GM23248 (cell line): ENCODE measurements around the gene SUPT3H. TPM values are rescaled to one million over a fixed set of nuclear protein-coding genes. Genes with fewer than 3 reads are reported as not detected.

Experiments used
- DNase-seq: peaks from one replicate; pipeline ENCODE4 v3.0.0-alpha.2; 2015
- H2AFZ ChIP-seq: fragments of 200-600 bp; sonication (generic); 2 replicates; pipeline ENCODE4 v1.6.1; 2016; ENCODE audit warnings: antibody characterized with exemption
- H3F3A ChIP-seq: fragments of 200-600 bp; sonication (generic); 2 replicates; pipeline ENCODE4 v1.6.1; 2016; ENCODE audit warnings: mild to moderate bottlenecking, antibody characterized with exemption, mixed run types; ENCODE audit not compliant: insufficient read depth
- H3K27ac ChIP-seq: fragments of 200-600 bp; sonication (generic); 2 replicates; pipeline ENCODE4 v1.5.1; 2016; ENCODE audit warnings: mild to moderate bottlenecking
- H3K27me3 ChIP-seq: fragments of 200-600 bp; sonication (generic); replicated peaks from 2 replicates; pipeline ENCODE4 v1.6.1; 2016; ENCODE audit warnings: mild to moderate bottlenecking; ENCODE audit not compliant: insufficient read depth
- H3K36me3 ChIP-seq: fragments of 200-600 bp; sonication (generic); 2 replicates; pipeline ENCODE4 v1.6.1; 2016; ENCODE audit warnings: low read depth, mild to moderate bottlenecking
- H3K4me1 ChIP-seq: fragments of 200-600 bp; sonication (generic); 2 replicates; pipeline ENCODE4 v1.6.1; 2016; ENCODE audit warnings: mild to moderate bottlenecking; ENCODE audit not compliant: insufficient read depth
- H3K4me2 ChIP-seq: fragments of 200-600 bp; sonication (generic); one replicate; pipeline ENCODE4 v1.6.1; 2016; ENCODE audit warnings: mild to moderate bottlenecking; ENCODE audit not compliant: unreplicated experiment
- H3K4me3 ChIP-seq: fragments of 200-600 bp; sonication (generic); 2 replicates; pipeline ENCODE4 v1.5.1; 2016; ENCODE audit warnings: mild to moderate bottlenecking
- H3K79me2 ChIP-seq: fragments of 200-600 bp; sonication (generic); 2 replicates; pipeline ENCODE4 v1.6.1; 2016; ENCODE audit warnings: mild to moderate bottlenecking; ENCODE audit not compliant: insufficient read depth
- H3K9ac ChIP-seq: fragments of 200-600 bp; sonication (generic); 2 replicates; pipeline ENCODE4 v1.6.1; 2016; ENCODE audit warnings: mild to moderate bottlenecking
- H3K9me2 ChIP-seq: fragments of 200-600 bp; sonication (generic); 2 replicates; pipeline ENCODE4 v1.6.1; 2016; ENCODE audit warnings: mixed run types, mild to moderate bottlenecking, moderate library complexity; ENCODE audit not compliant: insufficient read depth
- H3K9me3 ChIP-seq: fragments of 200-600 bp; sonication (generic); one replicate; pipeline ENCODE4 v1.6.1; 2017; ENCODE audit warnings: low read depth
- H4K20me1 ChIP-seq: fragments of 200-600 bp; sonication (generic); 2 replicates; pipeline ENCODE4 v1.6.0; 2016; ENCODE audit not compliant: insufficient read depth
- EZH2 ChIP-seq: fragments of 200-600 bp; sonication (generic); IDR thresholded peaks from 2 replicates; pipeline ENCODE4 v1.6.1; 2018; ENCODE audit warnings: antibody characterized with exemption, mild to moderate bottlenecking; ENCODE audit not compliant: insufficient read depth, poor library complexity, severe bottlenecking
- EZH2phosphoT487 ChIP-seq: fragments of 200-600 bp; sonication (generic); IDR thresholded peaks from 2 replicates; pipeline ENCODE4 v1.6.1; 2018; ENCODE audit warnings: antibody characterized with exemption, moderate library complexity, mild to moderate bottlenecking, low read depth; ENCODE audit not compliant: insufficient read depth
- WGBS, 2 experiments: methylation state at CpG; one replicate each; pipeline ENCODE4 v1.1.6; 2015 to 2017; ENCODE audit warnings: low lambda C conversion rate in 2 of 2, low coverage in 1 of 2; ENCODE audit errors: missing lambda C conversion rate in 2 of 2; 5-methylcytosine and 5-hydroxymethylcytosine counted together
- in situ Hi-C: fragments of 300-500 bp; cut with MboI; formaldehyde crosslinking; loops from 2 replicates; pipeline ENCODE4 v1.15.0; 2020
- polyA plus RNA-seq: library from polyadenylated mRNA; unstranded; fragments of >200 nt; fragmentation: Nextera tagmentation; extraction: Ambion mirVana; gene quantifications from 2 replicates; pipeline ENCODE4 v1.2.1, GENCODE V29; 2016
- total RNA-seq: library from RNA; depleted of rRNA; stranded (reverse); fragments of >200 nt; shearing (Covaris generic); gene quantifications from 2 replicates; pipeline ENCODE4 v1.2.3, GENCODE V29; 2014

SUPT3H gene
- total and polyA plus RNA-seq, 2 experiments from 2014 or later: 9.3 to 12.4 TPM

- Histone ChIP-seq H4K20me1 (no peaks in the 10 kb centered on the region), H3K27me3 (no peaks in the 10 kb centered on the region), H3K9me2 (no peaks in the 10 kb centered on the region), H3K79me2 (no peaks in the 10 kb centered on the region), H3K4me3 (no peak overlapping the region), H3K4me1 (no peaks in the 10 kb centered on the region), H3K27ac (no peak overlapping the region), H3K9ac (no peak overlapping the region), H3K36me3 (no peaks in the 10 kb centered on the region), H2AFZ (no peak overlapping the region), H3K9me3 (no peaks in the 10 kb centered on the region), H3K4me2 (no peak overlapping the region), H3F3A (no peaks in the 10 kb centered on the region)
- in situ Hi-C loops: no loop called here
- DNase-seq: no peak
- TF ChIP-seq EZH2: no peak
- no peak for TF ChIP-seq EZH2phosphoT487
- WGBS, 2 experiments: 82 to 84% methylated on average over 7 of the region's 7 CpGs
Measured at GRCh38 chr6:45175272-45175671, 202.5 kb downstream of the SUPT3H start.

DNA sequence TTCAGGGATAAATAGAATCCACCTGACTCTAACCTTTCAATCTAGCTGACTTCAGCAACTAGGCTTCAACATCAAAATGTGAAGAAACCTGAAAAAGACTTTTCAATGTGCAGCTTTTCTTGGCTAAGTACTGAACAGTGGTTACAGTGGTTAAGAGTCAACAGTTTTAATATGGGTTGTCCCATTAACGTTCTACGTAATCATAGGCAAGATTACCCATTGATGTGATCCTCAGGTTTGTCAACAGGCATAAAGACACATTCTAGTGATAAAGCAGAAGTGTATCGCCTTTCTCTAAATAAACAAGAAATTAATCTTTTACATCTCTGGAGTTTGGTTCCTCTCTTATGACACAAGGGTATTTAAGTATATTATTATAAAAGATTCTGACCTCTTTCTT, 203.7 kb downstream of the SUPT3H start:
- Histone ChIP-seq H3K9me2 (no peaks in the 10 kb centered on the region), H3K79me2 (no peaks in the 10 kb centered on the region), H3K27me3 (no peaks in the 10 kb centered on the region), H2AFZ (no peak overlapping the region), H3K4me1 (no peaks in the 10 kb centered on the region), H3K36me3 (no peaks in the 10 kb centered on the region), H3K9ac (no peak overlapping the region), H4K20me1 (no peaks in the 10 kb centered on the region), H3F3A (no peaks in the 10 kb centered on the region), H3K4me3 (no peak overlapping the region), H3K9me3 (no peaks in the 10 kb centered on the region), H3K27ac (no peak overlapping the region), H3K4me2 (no peak overlapping the region)
- in situ Hi-C loops: no loop called here
- WGBS, 2 experiments: 91 to 93% methylated on average over 3 of the region's 3 CpGs
- DNase-seq: no peak
- TF ChIP-seq EZH2phosphoT487: no peak

DNA sequence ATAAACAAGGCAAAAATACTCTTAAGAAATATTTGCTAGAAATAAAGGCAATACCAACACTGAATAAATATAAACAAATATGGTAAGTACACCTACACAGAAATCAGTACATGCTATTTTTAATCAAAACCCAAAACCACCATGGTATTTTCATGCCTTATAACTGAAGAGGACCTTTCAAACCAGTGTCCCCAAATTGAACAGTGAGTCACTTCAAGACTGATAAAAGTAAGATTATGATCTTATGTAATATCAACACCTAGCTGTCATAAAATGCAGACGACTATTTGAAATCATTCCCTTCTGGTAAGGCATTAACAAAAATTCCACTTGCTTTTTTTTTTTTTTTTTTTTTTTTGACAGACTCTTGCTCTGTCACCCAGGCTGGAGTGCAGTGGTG, 206.4 kb downstream of the SUPT3H start:
- H3K4me1 ChIP-seq: no peaks in the 10 kb centered on the region
- no peaks in the 10 kb centered on the region for H4K20me1 ChIP-seq
- no peaks in the 10 kb centered on the region for H3K36me3 ChIP-seq
- H2AFZ ChIP-seq: no peak overlapping the region
- H3K79me2 ChIP-seq: no peaks in the 10 kb centered on the region
- TF ChIP-seq EZH2: no peak
- TF ChIP-seq EZH2phosphoT487: no peak
- no peaks in the 10 kb centered on the region for H3K9me3 ChIP-seq
- WGBS, 2 experiments: 7 to 33% methylated on average over 1 of the region's 1 CpG
- H3K4me2 ChIP-seq: no peak overlapping the region
- H3K9me2 ChIP-seq: no peaks in the 10 kb centered on the region
- no peak overlapping the region for H3K9ac ChIP-seq
- no peaks in the 10 kb centered on the region for H3K27me3 ChIP-seq
- no peak overlapping the region for H3K4me3 ChIP-seq
- no peak overlapping the region for H3K27ac ChIP-seq
- in situ Hi-C loops: no loop called here
- no peak for DNase-seq
- no peaks in the 10 kb centered on the region for H3F3A ChIP-seq

GRCh38 chr6:45170309-45170708, 207.4 kb downstream of the SUPT3H start:
- Histone ChIP-seq H3K27ac (no peak overlapping the region), H3K27me3 (no peaks in the 10 kb centered on the region), H3K4me3 (no peak overlapping the region), H3K36me3 (no peaks in the 10 kb centered on the region), H4K20me1 (no peaks in the 10 kb centered on the region), H3F3A (no peaks in the 10 kb centered on the region), H3K79me2 (no peaks in the 10 kb centered on the region), H3K4me1 (no peaks in the 10 kb centered on the region), H2AFZ (no peak overlapping the region), H3K4me2 (no peak overlapping the region), H3K9me2 (no peaks in the 10 kb centered on the region), H3K9ac (no peak overlapping the region), H3K9me3 (no peaks in the 10 kb centered on the region)
- TF ChIP-seq EZH2phosphoT487 (no peak), EZH2 (no peak)
- WGBS, 2 experiments: 96 to 97% methylated on average over 2 of the region's 2 CpGs
- no peak for DNase-seq
- in situ Hi-C loops: no loop called here

- Histone ChIP-seq H3K36me3 (no peaks in the 10 kb centered on the region), H3F3A (no peaks in the 10 kb centered on the region), H3K4me2 (no peak overlapping the region), H3K79me2 (no peaks in the 10 kb centered on the region), H3K4me1 (no peaks in the 10 kb centered on the region), H3K9me3 (no peaks in the 10 kb centered on the region), H3K9me2 (no peaks in the 10 kb centered on the region), H3K9ac (no peak overlapping the region), H3K27ac (no peak overlapping the region), H3K27me3 (no peaks in the 10 kb centered on the region), H2AFZ (no peak overlapping the region), H3K4me3 (no peak overlapping the region), H4K20me1 (no peaks in the 10 kb centered on the region)
- no peak for TF ChIP-seq EZH2
- TF ChIP-seq EZH2phosphoT487: no peak
- WGBS, 2 experiments: 50 to 59% methylated on average over 2 of the region's 2 CpGs
- no peak for DNase-seq
- in situ Hi-C loops: no loop called here
Measured at GRCh38 chr6:45169815-45170214, 207.9 kb downstream of the SUPT3H start.
